ENCODE results near the gene DSG2. TPM values are rescaled to one million over a fixed set of nuclear protein-coding genes. Genes with fewer than 3 reads are reported as not detected.

The DSG2 gene
- total and polyA plus RNA-seq, 2 of the 4 experiments (the other 2 are of a cell fraction), result 1.8 to 2.3 TPM

GRCh38 chr18:31512203-31512764, 14.3 kb downstream of the DSG2 start:
- CTCF ChIA-PET, result interaction anchor here (0.6 kb wide), 1 partner anchor 65 kb away, joined by 4 read pairs; no protein-coding TSS in a partner anchor
- in situ Hi-C loops (cut with MboI; ENCODE audit: low sequenced_read_pairs), result no loop called here
- 43% methylated on average over 1 of the region's 6 CpGs; no CpG with 5 or more reads in 1 of the 2 experiments for WGBS, 2 experiments (ENCODE audit: extremely low coverage in 2 of 2, insufficient read length in 1 of 2)

More at GRCh38 chr18:31512203-31512764, 14.3 kb downstream of the DSG2 start:
- H3K56ac ChIP-seq (ENCODE audit: extremely low read depth, insufficient read depth, low read length), result no peak overlapping the region
- H3K4me3 ChIP-seq (ENCODE audit: insufficient read depth, low read depth, low read length), result no peak overlapping the region
- no peak overlapping the region for H4K91ac ChIP-seq (ENCODE audit: insufficient read depth, low read depth, low read length)
- no peaks in the 10 kb centered on the region for H3K27me3 ChIP-seq (ENCODE audit: control insufficient read depth, insufficient read depth, low read length)
- H2AK9ac ChIP-seq (replicated peaks; ENCODE audit: low read depth, low read length, poor library complexity), result no peak overlapping the region
- no peak overlapping the region for H2BK120ac ChIP-seq (ENCODE audit: low read depth, low read length)
- H2AK5ac ChIP-seq (ENCODE audit: low read depth, low read length), result no peak overlapping the region
- peak; percentile 71 for DNase-seq
- H3K9me1 ChIP-seq (ENCODE audit: insufficient read depth, low read length), result no peaks in the 10 kb centered on the region
- BruUV-seq (replicated peaks), result no TSS peak
- no peak overlapping the region for H3K4ac ChIP-seq (ENCODE audit: low read depth, low read length)
- no peak overlapping the region for H2BK5ac ChIP-seq (ENCODE audit: low read depth, low read length, poor library complexity, severe bottlenecking)
- H2AFZ ChIP-seq (replicated peaks; ENCODE audit: low read length, poor library complexity), result no peak overlapping the region
- no peak overlapping the region for H4K8ac ChIP-seq (ENCODE audit: low read depth in 2 of 2, low read length in 2 of 2)
- H4K20me1 ChIP-seq (ENCODE audit: insufficient read depth, low read length), result no peaks in the 10 kb centered on the region
- no peak overlapping the region for H3K27ac ChIP-seq (ENCODE audit: insufficient read depth, low read length)
- H3K4me1 ChIP-seq (ENCODE audit: control insufficient read depth, insufficient read depth, low read length), result no peaks in the 10 kb centered on the region
- no peak for TF ChIP-seq FOS (IDR thresholded peaks at IDR 0.05; ENCODE audit: low read depth, low read length)
- TF ChIP-seq BHLHE40 (IDR thresholded peaks at IDR 0.05; ENCODE audit: low read depth, low read length), result no peak
- TF ChIP-seq MXI1 (IDR thresholded peaks at IDR 0.05; ENCODE audit: borderline replicate concordance, low read depth, low read length), result no peak
- TF ChIP-seq CEBPB (IDR thresholded peaks at IDR 0.05; ENCODE audit: low read depth, low read length), result no peak
- TF ChIP-seq CHD1 (IDR thresholded peaks at IDR 0.05; ENCODE audit: low read depth, low read length), result no peak
- intact Hi-C loops (cut with micrococcal nuclease), result no loop called here
- H3K36me3 ChIP-seq (ENCODE audit: control insufficient read depth, insufficient read depth, low read length), result no peaks in the 10 kb centered on the region
- ATAC-seq (ENCODE audit: low read depth), result peak; percentile 95
- H3K9me3 ChIP-seq (ENCODE audit: control insufficient read depth, insufficient read depth, low read length), result no peaks in the 10 kb centered on the region
- H2BK15ac ChIP-seq (ENCODE audit: low read depth, low read length), result no peak overlapping the region
- no peak overlapping the region for H4K5ac ChIP-seq (ENCODE audit: low read depth, low read length)
- H3K14ac ChIP-seq (replicated peaks; ENCODE audit: low read depth, low read length), result no peak overlapping the region
- no peaks in the 10 kb centered on the region for H3K79me1 ChIP-seq (ENCODE audit: low read depth in 1 of 2, low read length in 2 of 2)
- POLR2A ChIA-PET (ENCODE audit: unreplicated experiment), result no interaction called here
- dilution Hi-C loops (cut with HindIII; ENCODE audit: low sequenced_read_pairs, unreplicated experiment), result no loop called here
- H3K23ac ChIP-seq (ENCODE audit: low read depth, low read length), result no peak overlapping the region
- no peak overlapping the region for H3K9ac ChIP-seq (ENCODE audit: low read depth, low read length)
- no peak overlapping the region for H2BK20ac ChIP-seq (ENCODE audit: low read depth, low read length)
- no peak overlapping the region for H3K18ac ChIP-seq (ENCODE audit: low read depth, low read length)
- H3K4me2 ChIP-seq (ENCODE audit: low read depth, low read length), result no peak overlapping the region

Data from IMR-90 (cell line).